HepG2 (cell line): ENCODE data around the gene CCDC191. TPM values are rescaled to one million over a fixed set of nuclear protein-coding genes. Genes with fewer than 3 reads are reported as not detected.

ENCODE experiments used
- ARHGAP35 ChIP-seq: sonication (generic); formaldehyde crosslinking; IDR thresholded peaks from 2 replicates; pipeline ENCODE4 v1.9.0; 2022; ENCODE audit warnings: mild to moderate bottlenecking, inconsistent platforms, moderate library complexity, missing genetic modification reagents, borderline replicate concordance
- NR2F1 ChIP-seq, 2 experiments: fragments of 450-650 bp in 1 of 2; formaldehyde crosslinking in 1 of 2; IDR thresholded peaks; 2 replicates each; pipeline versions ENCODE4 v1.5.0 to v1.6.1; 2016 to 2020; ENCODE audit warnings: mild to moderate bottlenecking in 1 of 2, missing compliant biosample characterization in 1 of 2, missing genetic modification reagents in 1 of 2, moderate library complexity in 1 of 2
- PAX8 ChIP-seq: sonication (generic); formaldehyde crosslinking; IDR thresholded peaks from 2 replicates; pipeline ENCODE4 v1.8.0; 2022; ENCODE audit warnings: mild to moderate bottlenecking, missing genetic modification reagents, borderline replicate concordance
- TGIF2 ChIP-seq: IDR thresholded peaks from 2 replicates; pipeline ENCODE4 v1.6.1; 2016; ENCODE audit warnings: control low read depth, missing compliant biosample characterization
- TRIM24 ChIP-seq: sonication (generic); formaldehyde crosslinking; IDR thresholded peaks from 2 replicates; pipeline ENCODE4 v1.8.0; 2022; ENCODE audit warnings: mild to moderate bottlenecking, missing genetic modification reagents
- ZBED4 ChIP-seq: sonication (generic); formaldehyde crosslinking; IDR thresholded peaks from 2 replicates; pipeline ENCODE4 v1.4.0; 2020; ENCODE audit warnings: missing genetic modification reagents, borderline replicate concordance
- ZBTB38 ChIP-seq: sonication (generic); formaldehyde crosslinking; IDR thresholded peaks from 2 replicates; pipeline ENCODE4 v1.5.1; 2020; ENCODE audit warnings: mild to moderate bottlenecking, missing genetic modification reagents
- ZBTB39 ChIP-seq: sonication (generic); formaldehyde crosslinking; IDR thresholded peaks from 2 replicates; pipeline ENCODE4 v1.5.0; 2020; ENCODE audit warnings: missing genetic modification reagents
- ZFP36L1 ChIP-seq: sonication (generic); formaldehyde crosslinking; IDR thresholded peaks from 2 replicates; pipeline ENCODE4 v1.8.0; 2022; ENCODE audit warnings: mild to moderate bottlenecking, missing genetic modification reagents, moderate library complexity
- ZIK1 ChIP-seq: sonication (generic); formaldehyde crosslinking; IDR thresholded peaks from 2 replicates; pipeline ENCODE4 v1.5.0; 2020; ENCODE audit warnings: mild to moderate bottlenecking, low read depth, missing genetic modification reagents, borderline replicate concordance
- ZNF180 ChIP-seq: sonication (generic); formaldehyde crosslinking; IDR thresholded peaks from 2 replicates; pipeline ENCODE4 v1.4.0; 2020; ENCODE audit warnings: low read depth, missing genetic modification reagents, borderline replicate concordance
- ZNF33A ChIP-seq: sonication (generic); formaldehyde crosslinking; IDR thresholded peaks from 2 replicates; pipeline ENCODE4 v1.5.1; 2020; ENCODE audit warnings: missing genetic modification reagents, mild to moderate bottlenecking, moderate library complexity, borderline replicate concordance
- ZNF430 ChIP-seq: sonication (generic); formaldehyde crosslinking; IDR thresholded peaks from 2 replicates; pipeline ENCODE4 v1.9.0; 2021; ENCODE audit warnings: mild to moderate bottlenecking, missing genetic modification reagents
- ZNF468 ChIP-seq: sonication (generic); formaldehyde crosslinking; IDR thresholded peaks from 2 replicates; pipeline ENCODE4 v1.8.0; 2022; ENCODE audit warnings: mild to moderate bottlenecking, moderate library complexity, missing genetic modification reagents
- ZNF615 ChIP-seq: sonication (generic); formaldehyde crosslinking; IDR thresholded peaks from 2 replicates; pipeline ENCODE4 v1.5.0; 2020; ENCODE audit warnings: mild to moderate bottlenecking, missing genetic modification reagents, borderline replicate concordance
- polyA plus RNA-seq, 8 experiments: library from polyadenylated mRNA; depleted of rRNA in 3 of 8; stranded (reverse) in 7 of 8; unstranded in 1 of 8; fragments of >200 nt; fragmentation: Illumina TruSeq in 4 of 8; extraction: Trizol in 4 of 8; gene quantifications; 2 replicates each; pipeline versions ENCODE4 v1.2.1 to v1.2.3, GENCODE V29; 2011 to 2016; ENCODE audit warnings: low read depth in 4 of 8, missing spikeins in 1 of 8, mixed read lengths in 1 of 8; ENCODE audit not compliant: insufficient read depth in 1 of 8
- total RNA-seq, 5 experiments: library from RNA; depleted of rRNA; stranded (reverse); fragments of >200 nt; fragmentation: Illumina TruSeq; extraction: Trizol; gene quantifications; 2 replicates each; pipeline ENCODE4 v1.2.3, GENCODE V29; 2016; ENCODE audit warnings: low read depth in 1 of 5

The CCDC191 gene
- total and polyA plus RNA-seq, 2 of the 13 experiments (the other 11 are each of a cell fraction or from before 2014, with no cell fraction given), result 0.91 to 1.4 TPM

- TF ChIP-seq ZNF615 (CRISPR knock-in tag) (no peak), ZNF430 (CRISPR knock-in tag) (no peak), ZFP36L1 (CRISPR knock-in tag) (no peak), ZNF468 (CRISPR knock-in tag) (no peak), ARHGAP35 (CRISPR knock-in tag) (no peak), ZNF33A (no peak), ZBED4 (CRISPR knock-in tag) (no peak), ZIK1 (CRISPR knock-in tag) (no peak), TRIM24 (CRISPR knock-in tag) (no peak), ZBTB38 (CRISPR knock-in tag) (no peak), ZNF180 (CRISPR knock-in tag) (peak; percentile 60), TGIF2 (CRISPR knock-in tag) (peak; percentile 87), NR2F1 (CRISPR knock-in tag; IDR thresholded peaks at IDR 0.05) (no peak), PAX8 (CRISPR knock-in tag) (no peak), ZBTB39 (CRISPR knock-in tag) (no peak)
Observed at GRCh38 chr3:114056130-114057010, at the start of gene CCDC191, which contains the start of gene QTRT2 (continued).
